Measurements from ENCODE around the gene NMRK1. TPM values are rescaled to one million over a fixed set of nuclear protein-coding genes. Genes with fewer than 3 reads are reported as not detected.

The NMRK1 gene
- total and polyA plus RNA-seq, 2 experiments from 2014 or later: 6.2 to 15.8 TPM

DNA sequence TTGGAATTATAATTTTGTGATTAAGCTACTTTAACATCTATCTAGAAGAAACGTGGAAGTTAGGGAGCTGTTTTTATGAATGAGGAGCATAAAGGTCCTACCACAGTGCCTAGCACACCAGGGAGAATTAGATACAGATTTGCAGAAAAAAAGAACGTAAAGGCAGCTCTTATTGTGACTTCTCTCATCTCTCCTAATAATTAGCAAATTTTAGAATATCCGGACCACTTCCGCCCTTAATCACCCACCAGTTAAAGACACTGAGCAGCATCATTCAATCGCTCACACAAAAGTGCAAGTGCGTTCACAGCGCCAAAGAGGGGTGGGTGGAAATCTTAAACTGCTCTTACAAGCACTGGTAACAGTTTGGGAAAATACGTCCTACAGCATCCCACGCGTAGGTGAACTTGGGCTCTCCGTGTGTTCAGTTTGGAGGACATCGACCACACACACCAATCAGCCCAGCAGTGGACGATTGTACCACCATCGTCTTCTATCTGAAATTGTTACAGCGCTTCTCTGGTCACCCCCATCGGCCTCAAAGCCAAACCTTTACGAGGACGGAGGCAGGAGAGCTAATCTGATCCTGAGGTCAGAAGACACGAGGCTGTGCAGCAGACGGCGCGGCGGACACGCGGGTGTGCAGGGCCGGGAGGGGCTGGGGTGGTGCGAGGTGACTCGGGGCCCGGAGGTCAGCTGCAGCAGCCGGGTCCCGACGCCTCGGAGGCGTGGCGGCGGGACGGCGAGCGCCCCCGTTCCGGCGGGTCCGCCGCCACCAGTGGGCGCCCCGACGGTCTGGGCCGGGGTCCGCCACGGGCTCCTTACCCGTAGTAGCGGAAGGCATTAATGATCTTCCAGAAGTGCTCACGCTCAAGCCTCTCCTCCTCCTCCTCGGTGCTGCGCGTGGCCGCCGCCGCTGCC, 60.5 kb downstream of the NMRK1 start:
- peaks cover 17% of the 10 kb centered on the region for H4K20me1 ChIP-seq (replicated peaks; ENCODE audit: insufficient read depth)
- peak overlapping the region; percentile 98 for H3K4me3 Mint-ChIP-seq
- H2AFZ ChIP-seq: peak overlapping the region; percentile 96; the same call in 1 of the 2 replicates
- peak overlapping the region; percentile 95 for H3K4me2 ChIP-seq
- 0 out of 2 replicates have a peak overlapping the region, but pooled peaks have one; percentile 81 for H3K27ac ChIP-seq (ENCODE audit: low read depth)
- no peaks in the 10 kb centered on the region for H3K36me3 Mint-ChIP-seq (ENCODE audit: low read depth)
- 0 out of 2 replicates have a peak, but pooled peaks have one; percentile 15 for TF ChIP-seq CREB1 (CRISPR knock-in tag; IDR thresholded peaks at IDR 0.05; ENCODE audit: low read depth)
- TF ChIP-seq CTCF (conservative IDR thresholded peaks at IDR 0.05; ENCODE audit: low read depth in 2 of 2): peak in 1 of 2 experiments; percentile 16; a peak in 2 of 4 replicates
- no peak for TF ChIP-seq EZH2 (IDR thresholded peaks at IDR 0.05; ENCODE audit: low read depth, unreplicated experiment)
- H3K4me1 Mint-ChIP-seq: peaks cover 8% of the 10 kb centered on the region
- H3K27me3 Mint-ChIP-seq (ENCODE audit: insufficient read depth, low read depth, poor library complexity): peaks cover 9% of the 10 kb centered on the region
- H3K36me3 ChIP-seq (ENCODE audit: insufficient read depth): 0 out of 2 replicates have a peak, but pooled peaks cover 3% of the 10 kb centered on the region
- H3K27me3 ChIP-seq (ENCODE audit: insufficient read depth): no peaks in the 10 kb centered on the region
- peak overlapping the region; percentile 69 for H3K4me3 ChIP-seq
- DNase-seq (ENCODE audit: low spot score): peak; percentile 63
- ATAC-seq: peak; percentile 65
- H3K27ac Mint-ChIP-seq: peak overlapping the region; percentile 98
- peaks cover 50% of the 10 kb centered on the region for H3K79me2 ChIP-seq (replicated peaks; ENCODE audit: insufficient read depth)
- no peaks in the 10 kb centered on the region for H3K9me2 ChIP-seq (ENCODE audit: insufficient read depth)
- peaks cover 10% of the 10 kb centered on the region; the same call in 1 of the 2 replicates for H3K4me1 ChIP-seq (ENCODE audit: insufficient read depth)
- H3F3A ChIP-seq (replicated peaks; ENCODE audit: low read depth): no peaks in the 10 kb centered on the region
- peaks cover 3% of the 10 kb centered on the region; the same call in 2 of the 3 replicates for H3K9me3 Mint-ChIP-seq

DNA sequence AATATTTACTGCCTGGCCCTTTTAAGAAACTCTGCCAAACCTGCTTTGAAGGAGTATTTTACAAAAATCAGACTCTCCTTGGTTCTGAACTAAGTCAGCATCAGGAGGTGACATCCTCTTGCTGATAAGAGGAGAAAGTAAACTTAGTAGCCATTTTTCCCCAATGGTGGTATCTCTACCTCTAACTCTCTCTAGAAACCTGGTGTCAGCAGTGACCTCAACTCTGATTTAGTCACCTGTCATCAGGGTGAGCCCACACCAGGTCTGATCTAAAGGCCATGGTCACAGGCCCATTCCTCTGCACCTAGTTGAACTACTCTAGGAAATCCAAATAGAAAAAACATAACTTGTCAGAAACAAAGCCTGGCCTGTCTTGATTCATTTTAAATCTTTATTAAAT, 64.1 kb downstream of the NMRK1 start:
- Mint-ChIP-seq H3K36me3 (ENCODE audit: low read depth) (peaks cover 8% of the 10 kb centered on the region; the same call in 2 of the 3 replicates), H3K27ac (no peak overlapping the region), H3K4me1 (peaks cover 8% of the 10 kb centered on the region), H3K4me3 (no peak overlapping the region), H3K27me3 (ENCODE audit: insufficient read depth, low read depth, poor library complexity) (peaks cover 12% of the 10 kb centered on the region), H3K9me3 (peaks cover 3% of the 10 kb centered on the region; the same call in 2 of the 3 replicates)
- H3F3A ChIP-seq (replicated peaks; ENCODE audit: low read depth): no peaks in the 10 kb centered on the region
- H3K79me2 ChIP-seq (replicated peaks; ENCODE audit: insufficient read depth): peaks cover 85% of the 10 kb centered on the region
- no peaks in the 10 kb centered on the region for H3K9me2 ChIP-seq (ENCODE audit: insufficient read depth)
- H3K4me3 ChIP-seq: no peak overlapping the region
- H2AFZ ChIP-seq: no peak overlapping the region
- 0 out of 2 replicates have a peak, but pooled peaks cover 3% of the 10 kb centered on the region for H3K36me3 ChIP-seq (ENCODE audit: insufficient read depth)
- H3K27me3 ChIP-seq (ENCODE audit: insufficient read depth): no peaks in the 10 kb centered on the region
- no peak overlapping the region for H3K27ac ChIP-seq (ENCODE audit: low read depth)
- H3K4me2 ChIP-seq: no peak overlapping the region
- peaks cover 10% of the 10 kb centered on the region; the same call in 1 of the 2 replicates for H3K4me1 ChIP-seq (ENCODE audit: insufficient read depth)
- H4K20me1 ChIP-seq (replicated peaks; ENCODE audit: insufficient read depth): peaks cover 22% of the 10 kb centered on the region
- DNase-seq (ENCODE audit: low spot score) (no peak), ATAC-seq (no peak)
- TF ChIP-seq CTCF (conservative IDR thresholded peaks at IDR 0.05; ENCODE audit: low read depth in 2 of 2) (no peak), POLR2AphosphoS5 (IDR thresholded peaks at IDR 0.05; ENCODE audit: low read depth) (no peak), NANOG (IDR thresholded peaks at IDR 0.05; ENCODE audit: borderline replicate concordance) (no peak), JUNB (IDR thresholded peaks at IDR 0.05; ENCODE audit: unreplicated experiment) (no peak), ETS1 (IDR thresholded peaks at IDR 0.05) (no peak), EZH2 (IDR thresholded peaks at IDR 0.05; ENCODE audit: low read depth, unreplicated experiment) (no peak), CREB1 (CRISPR knock-in tag; IDR thresholded peaks at IDR 0.05; ENCODE audit: low read depth) (no peak), ZNF114 (CRISPR knock-in tag; IDR thresholded peaks at IDR 0.05) (no peak), STAT1 (IDR thresholded peaks at IDR 0.05; ENCODE audit: unreplicated experiment) (no peak), EZH2phosphoT487 (IDR thresholded peaks at IDR 0.05; ENCODE audit: unreplicated experiment) (no peak)
- TF ChIP-seq, protein P1, sequence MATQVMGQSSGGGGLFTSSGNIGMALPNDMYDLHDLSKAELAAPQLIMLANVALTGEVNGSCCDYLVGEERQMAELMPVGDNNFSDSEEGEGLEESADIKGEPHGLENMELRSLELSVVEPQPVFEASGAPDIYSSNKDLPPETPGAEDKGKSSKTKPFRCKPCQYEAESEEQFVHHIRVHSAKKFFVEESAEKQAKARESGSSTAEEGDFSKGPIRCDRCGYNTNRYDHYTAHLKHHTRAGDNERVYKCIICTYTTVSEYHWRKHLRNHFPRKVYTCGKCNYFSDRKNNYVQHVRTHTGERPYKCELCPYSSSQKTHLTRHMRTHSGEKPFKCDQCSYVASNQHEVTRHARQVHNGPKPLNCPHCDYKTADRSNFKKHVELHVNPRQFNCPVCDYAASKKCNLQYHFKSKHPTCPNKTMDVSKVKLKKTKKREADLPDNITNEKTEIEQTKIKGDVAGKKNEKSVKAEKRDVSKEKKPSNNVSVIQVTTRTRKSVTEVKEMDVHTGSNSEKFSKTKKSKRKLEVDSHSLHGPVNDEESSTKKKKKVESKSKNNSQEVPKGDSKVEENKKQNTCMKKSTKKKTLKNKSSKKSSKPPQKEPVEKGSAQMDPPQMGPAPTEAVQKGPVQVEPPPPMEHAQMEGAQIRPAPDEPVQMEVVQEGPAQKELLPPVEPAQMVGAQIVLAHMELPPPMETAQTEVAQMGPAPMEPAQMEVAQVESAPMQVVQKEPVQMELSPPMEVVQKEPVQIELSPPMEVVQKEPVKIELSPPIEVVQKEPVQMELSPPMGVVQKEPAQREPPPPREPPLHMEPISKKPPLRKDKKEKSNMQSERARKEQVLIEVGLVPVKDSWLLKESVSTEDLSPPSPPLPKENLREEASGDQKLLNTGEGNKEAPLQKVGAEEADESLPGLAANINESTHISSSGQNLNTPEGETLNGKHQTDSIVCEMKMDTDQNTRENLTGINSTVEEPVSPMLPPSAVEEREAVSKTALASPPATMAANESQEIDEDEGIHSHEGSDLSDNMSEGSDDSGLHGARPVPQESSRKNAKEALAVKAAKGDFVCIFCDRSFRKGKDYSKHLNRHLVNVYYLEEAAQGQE (IDR thresholded peaks at IDR 0.05; ENCODE audit: unreplicated experiment): no peak
